Posterior vena cava (tissue), 2 donors: ENCODE data around the gene PAX7. TPM values are rescaled to one million over a fixed set of nuclear protein-coding genes. Genes with fewer than 3 reads are reported as not detected.

Experiments
- DNase-seq: peaks from one replicate; pipeline ENCODE4 v3.0.0-alpha.2; 2020; ENCODE audit warnings: low spot score
- intact Hi-C, 2 donors: fragments of 100-400 bp; cut with DNase I; formaldehyde crosslinking; loops; one replicate each; pipeline versions ENCODE4 v1.14.1 to v1.14.2; 2022 to 2023
- total RNA-seq, 2 donors: library from RNA; stranded (reverse); fragmentation: NEBNext Ultra II Directional; extraction: Animal tissue kit (Norgen Biotek cat#: 25700); gene quantifications; one replicate each; pipeline ENCODE4 v1.2.1, GENCODE V29; 2021
- donor health status: DM: yes; HTN: yes; CAD: no.
- donor health status: DM: yes; HTN: yes; CAD: no.

PAX7 gene
- total RNA-seq, 2 donors from 2014 or later, result not detected

DNA sequence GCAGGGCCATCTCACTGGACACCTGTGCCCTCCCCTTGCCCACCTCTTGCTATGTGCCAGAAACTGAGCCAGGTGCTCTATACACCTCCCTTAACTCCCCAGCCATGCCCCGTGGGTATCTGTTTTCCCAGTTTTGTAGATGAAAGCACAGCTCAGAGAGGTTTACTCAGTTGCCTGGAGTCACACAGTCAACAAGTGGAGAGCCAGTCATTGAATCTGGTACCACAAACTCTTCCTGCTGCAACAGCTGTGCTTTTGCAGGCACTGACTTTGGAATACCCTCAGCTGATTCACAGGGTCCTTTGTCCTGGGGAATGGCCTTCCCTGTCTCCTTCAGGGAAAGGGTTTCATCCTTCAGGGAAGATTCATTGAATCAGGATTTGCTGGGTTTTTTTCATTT lies 22.1 kb downstream of the PAX7 start:
- no peak for DNase-seq
- intact Hi-C loops, result no loop called here

GRCh38 chr1:18653367-18653766 lies 22.7 kb downstream of the PAX7 start:
- no peak for DNase-seq
- intact Hi-C loops, result no loop called here

GRCh38 chr1:18653916-18654315 lies 23.3 kb downstream of the PAX7 start:
- DNase-seq, result no peak
- intact Hi-C loops, result no loop called here

GRCh38 chr1:18654599-18654998 lies 24.0 kb downstream of the PAX7 start:
- intact Hi-C loops, result no loop called here
- DNase-seq, result no peak

DNA sequence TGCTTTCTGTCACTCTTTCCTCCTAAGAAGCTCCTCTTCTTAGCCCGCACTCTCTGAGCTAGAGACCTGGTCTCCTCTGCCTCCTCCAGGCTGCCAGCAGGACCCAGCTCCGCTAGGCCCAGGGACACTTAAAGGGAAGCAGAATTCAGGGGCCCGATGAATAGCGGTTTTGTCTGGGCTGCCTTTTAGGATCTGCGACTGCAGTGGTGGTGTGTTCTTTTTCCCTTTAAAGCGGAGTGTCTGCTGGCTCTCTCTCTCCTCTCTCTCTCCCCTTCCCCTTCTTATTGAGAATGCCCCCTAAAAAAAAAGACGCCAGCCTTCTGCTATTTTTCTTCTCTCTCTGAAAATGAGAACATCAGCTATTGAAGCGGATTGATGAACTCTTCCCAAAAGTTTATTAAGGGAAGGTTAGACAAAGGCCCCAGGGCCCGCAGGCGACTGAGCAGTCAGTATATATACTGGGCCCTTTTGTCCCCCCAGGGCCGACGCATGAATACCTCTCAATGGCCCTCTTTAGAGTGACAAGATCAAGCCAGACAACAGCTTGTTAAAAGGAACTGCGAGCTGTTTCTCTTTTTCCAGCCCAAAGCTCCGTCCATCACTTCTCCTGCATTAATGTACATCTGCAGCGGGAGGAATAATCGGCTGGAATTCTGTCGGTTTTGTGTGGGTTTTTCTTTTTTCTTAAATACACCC lies 27.0 kb downstream of the PAX7 start:
- no peak for DNase-seq
- intact Hi-C loops, result no loop called here

GRCh38 chr1:18658831-18659230 lies 28.2 kb downstream of the PAX7 start:
- intact Hi-C loops, result no loop called here
- no peak for DNase-seq

DNA sequence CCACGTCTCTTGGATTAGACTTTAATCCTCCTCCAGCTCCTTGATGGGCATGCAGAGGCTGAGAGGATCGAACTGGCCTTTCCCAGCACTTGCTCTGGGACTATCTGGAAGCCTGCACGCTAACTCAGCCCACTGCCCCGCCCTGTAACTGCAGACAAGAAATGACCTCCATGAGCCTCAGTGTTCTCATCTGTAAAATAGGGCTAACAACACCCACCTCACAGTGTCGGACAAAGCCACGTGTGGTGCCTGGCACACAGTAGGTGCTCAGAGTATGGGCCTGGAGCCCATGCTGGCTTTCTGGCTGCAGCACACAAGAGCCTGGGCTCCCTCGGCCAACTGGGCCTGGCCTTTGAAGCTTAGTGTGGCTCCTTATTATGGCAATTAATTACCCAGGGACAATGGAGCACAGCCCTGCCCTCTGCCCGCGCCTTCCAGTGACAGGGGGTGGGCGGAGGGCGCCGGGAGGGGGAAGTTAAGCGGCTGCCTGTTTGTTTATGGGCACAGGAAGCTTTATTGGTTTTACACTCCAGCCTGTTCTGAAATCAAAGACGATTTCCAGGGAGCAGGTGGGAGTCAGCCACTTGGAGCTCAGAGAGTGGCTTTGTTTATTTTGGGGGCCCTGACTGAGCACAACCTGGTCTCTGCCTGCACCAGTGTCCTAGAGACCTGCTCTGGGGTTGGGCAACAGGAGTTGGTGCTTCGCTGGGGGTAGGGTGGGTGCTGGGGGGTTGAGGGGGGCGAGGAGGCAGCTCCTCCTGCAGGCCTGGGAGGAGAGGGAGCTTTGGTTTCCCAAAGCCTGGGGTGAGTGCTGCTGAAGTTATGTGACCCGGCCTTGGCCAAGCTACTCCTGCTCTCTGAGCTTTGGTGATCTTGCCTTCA lies 31.0 kb downstream of the PAX7 start:
- intact Hi-C loops, result no loop called here

GRCh38 chr1:18662286-18662639 lies 31.6 kb downstream of the PAX7 start:
- DNase-seq, result no peak
- intact Hi-C loops, result no loop called here

More for the DNA sequence above, 31.0 kb downstream of the PAX7 start:
- DNase-seq, result no peak

GRCh38 chr1:18666317-18666920 lies 35.8 kb downstream of the PAX7 start:
- intact Hi-C loops, result no loop called here
- no peak for DNase-seq

GRCh38 chr1:18667333-18667732 lies 36.7 kb downstream of the PAX7 start:
- intact Hi-C loops, result no loop called here
- no peak for DNase-seq

DNA sequence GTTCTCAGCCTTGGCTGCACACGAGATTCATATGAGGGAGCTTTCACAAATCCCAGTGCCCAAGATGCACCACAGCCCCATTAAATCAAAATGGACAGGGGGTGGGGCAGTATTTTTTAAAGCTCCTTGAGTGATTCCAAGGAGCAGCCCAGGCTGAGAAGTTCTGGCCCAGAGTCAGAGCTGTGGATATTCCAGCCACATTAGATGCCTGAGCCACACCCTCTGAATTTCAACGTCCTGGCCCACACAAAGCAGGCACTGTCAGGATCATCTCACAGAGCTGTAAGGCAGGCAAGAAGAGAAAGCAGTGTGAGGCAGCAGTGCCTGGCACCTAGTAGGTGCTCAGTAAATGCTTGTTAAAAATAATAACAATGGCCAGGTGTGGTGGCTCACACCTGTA lies 37.4 kb downstream of the PAX7 start:
- no peak for DNase-seq
- intact Hi-C loops, result no loop called here

DNA sequence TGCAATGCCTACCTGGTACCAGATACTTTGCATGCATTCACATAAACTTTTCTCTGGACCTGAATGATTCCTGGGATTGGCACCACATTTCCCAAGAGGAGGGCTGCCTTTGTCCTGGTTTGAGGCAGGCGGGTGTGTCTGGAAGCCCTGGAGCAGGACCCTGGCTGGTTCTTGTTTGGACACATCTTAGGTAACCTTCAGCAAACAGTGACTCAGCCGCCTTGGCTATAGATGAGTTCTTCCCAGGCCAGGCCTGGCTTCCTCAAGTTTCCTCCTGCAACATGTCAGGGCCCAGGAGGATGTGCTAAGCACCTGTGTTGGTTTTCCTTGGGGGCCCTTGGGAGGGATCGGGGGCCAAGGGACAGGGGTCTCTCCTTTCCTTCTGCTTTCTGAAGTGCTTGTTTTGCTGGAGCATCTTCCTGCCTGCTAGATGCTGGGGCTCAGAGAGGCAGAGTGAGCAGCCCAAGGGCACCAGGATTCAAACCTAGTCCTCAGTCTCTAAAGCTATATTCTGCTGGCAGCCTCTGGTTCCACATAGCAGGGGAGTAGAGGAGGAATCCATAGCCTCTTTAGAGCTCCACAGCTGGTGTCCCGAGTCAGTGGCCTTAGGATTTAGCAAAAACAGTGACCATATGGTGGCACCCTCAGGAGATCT lies 38.2 kb downstream of the PAX7 start:
- no peak for DNase-seq
- intact Hi-C loops, result no loop called here

- no peak for DNase-seq
- intact Hi-C loops, result no loop called here
Observed at GRCh38 chr1:18670121-18670867, 39.6 kb downstream of the PAX7 start.

DNA sequence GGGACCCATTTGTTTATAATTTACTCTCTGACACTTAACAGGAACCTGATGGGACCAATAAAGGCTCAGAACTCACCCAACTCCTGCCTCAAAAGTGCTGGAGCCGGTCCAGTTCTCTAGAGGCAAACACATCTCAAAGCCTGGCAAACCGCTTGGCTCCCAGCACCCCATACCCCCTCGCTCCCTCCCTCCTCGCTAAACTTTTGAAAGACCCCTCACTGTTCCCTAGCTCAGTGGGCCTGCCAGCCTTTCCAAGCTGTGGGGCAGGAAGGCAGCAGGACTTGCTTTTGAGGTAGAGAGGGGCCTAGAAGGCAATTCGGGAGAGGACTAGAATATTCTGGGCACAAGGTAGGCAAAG lies 40.2 kb downstream of the PAX7 start:
- intact Hi-C loops, result no loop called here
- no peak for DNase-seq

DNA sequence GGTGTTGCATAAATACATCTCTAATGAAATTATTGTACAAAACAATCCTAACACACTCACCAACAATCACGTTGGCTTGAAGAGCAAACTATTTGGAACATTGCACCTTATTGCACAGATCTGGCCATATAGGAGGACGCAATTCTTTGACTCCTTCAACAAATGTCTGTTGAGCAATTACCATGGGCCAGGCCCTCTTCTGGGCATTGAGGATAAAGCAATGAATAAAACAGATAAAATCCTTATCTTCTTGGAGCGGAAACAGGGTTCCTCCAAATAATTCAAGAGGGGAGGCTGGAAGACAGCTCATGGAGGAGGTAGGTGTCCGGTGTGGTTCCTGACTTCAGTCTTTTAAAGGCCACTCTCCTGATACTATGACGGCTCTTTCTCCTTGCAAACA lies 43.3 kb downstream of the PAX7 start:
- intact Hi-C loops, result no loop called here
- DNase-seq, result no peak

DNA sequence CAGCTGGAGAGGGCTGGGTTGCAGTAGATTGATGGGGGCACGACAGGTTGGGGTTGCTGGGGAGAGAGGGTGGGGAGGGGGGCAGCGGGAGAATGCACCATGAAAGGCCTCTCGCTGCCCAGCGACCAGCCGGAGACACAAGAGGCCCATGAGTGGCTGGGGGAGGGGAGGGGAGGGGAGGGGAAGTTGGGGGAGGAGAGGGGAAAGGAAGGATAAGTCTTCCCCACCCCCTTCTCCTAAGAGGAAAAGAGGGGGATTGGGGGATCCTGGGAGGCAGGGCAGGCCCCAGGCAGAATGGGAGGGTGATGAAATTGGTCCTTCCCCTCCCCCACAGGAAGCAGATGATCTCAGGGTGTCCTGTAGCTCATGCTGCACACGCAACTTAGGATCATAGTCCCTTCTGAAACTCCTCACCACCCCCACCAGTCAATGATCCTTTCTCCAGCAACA lies 45.7 kb downstream of the PAX7 start:
- no peak for DNase-seq
- intact Hi-C loops, result no loop called here

GRCh38 chr1:18681423-18681835 lies 50.8 kb downstream of the PAX7 start:
- intact Hi-C loops, result no loop called here
- DNase-seq, result no peak

DNA sequence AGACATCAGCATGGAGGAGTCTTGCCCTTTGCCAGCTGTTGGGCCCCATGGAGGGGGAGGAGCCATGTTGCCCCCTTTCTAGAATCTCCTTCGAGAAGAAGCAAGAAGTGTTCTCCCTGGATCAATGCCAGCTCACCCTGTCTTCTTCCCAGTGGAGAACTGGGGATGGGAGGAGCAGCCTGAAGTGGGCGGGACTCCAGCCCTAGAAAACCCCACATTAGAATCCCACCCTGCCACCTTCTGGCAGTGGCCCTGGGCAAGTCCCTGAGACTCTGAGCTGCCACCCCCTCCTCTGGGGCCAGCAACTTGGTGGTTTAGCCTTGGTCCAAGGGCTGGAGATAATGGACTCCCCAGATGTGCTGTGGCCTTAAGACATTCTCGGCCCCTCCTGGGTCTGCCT lies 51.7 kb downstream of the PAX7 start:
- DNase-seq, result no peak
- intact Hi-C loops, result no loop called here

- no peak for DNase-seq
- intact Hi-C loops, result no loop called here
Observed at GRCh38 chr1:18684303-18684702, 53.7 kb downstream of the PAX7 start.
